Measurements from ENCODE around the gene CIB4. TPM values are rescaled to one million over a fixed set of nuclear protein-coding genes. Genes with fewer than 3 reads are reported as not detected.

Gene CIB4
- total and polyA plus RNA-seq, 2 experiments from 2014 or later = not detected

- Histone ChIP-seq H3K27me3 (replicated peaks; ENCODE audit: insufficient read depth) (peaks cover 35% of the 10 kb centered on the region), H3F3A (ENCODE audit: insufficient read depth) (no peaks in the 10 kb centered on the region), H3K36me3 (ENCODE audit: low read depth) (no peaks in the 10 kb centered on the region), H3K9me2 (ENCODE audit: insufficient read depth) (no peaks in the 10 kb centered on the region), H3K9me3 (ENCODE audit: low read depth) (no peaks in the 10 kb centered on the region), H3K4me2 (ENCODE audit: unreplicated experiment) (no peak overlapping the region), H3K4me3 (no peak overlapping the region), H3K79me2 (ENCODE audit: insufficient read depth) (no peaks in the 10 kb centered on the region), H2AFZ (no peak overlapping the region), H4K20me1 (ENCODE audit: insufficient read depth) (no peaks in the 10 kb centered on the region), H3K4me1 (ENCODE audit: insufficient read depth) (peaks cover 3% of the 10 kb centered on the region; the same call in 1 of the 2 replicates), H3K9ac (no peak overlapping the region), H3K27ac (no peak overlapping the region)
- WGBS, 2 experiments (ENCODE audit: low coverage in 1 of 2, low lambda C conversion rate in 2 of 2, missing lambda C conversion rate in 2 of 2) = 84 to 87% methylated on average over 9 of the region's 9 CpGs
- TF ChIP-seq EZH2 (IDR thresholded peaks at IDR 0.05; ENCODE audit: insufficient read depth, poor library complexity, severe bottlenecking) (no peak), EZH2phosphoT487 (IDR thresholded peaks at IDR 0.05; ENCODE audit: insufficient read depth, low read depth) (no peak)
- DNase-seq = no peak
- in situ Hi-C loops (cut with MboI) = no loop called here
These were observed 3.3 kb downstream of the CIB4 start for GRCh38 chr2:26637811-26638310.

- no peaks in the 10 kb centered on the region for H3F3A ChIP-seq (ENCODE audit: insufficient read depth)
- no peak overlapping the region for H3K9ac ChIP-seq
- H3K4me1 ChIP-seq (ENCODE audit: insufficient read depth) = peaks cover 3% of the 10 kb centered on the region; the same call in 1 of the 2 replicates
- no peaks in the 10 kb centered on the region for H3K9me2 ChIP-seq (ENCODE audit: insufficient read depth)
- no peak overlapping the region for H3K4me2 ChIP-seq (ENCODE audit: unreplicated experiment)
- WGBS, 2 experiments (ENCODE audit: low coverage in 1 of 2, low lambda C conversion rate in 2 of 2, missing lambda C conversion rate in 2 of 2) = 62 to 64% methylated on average over 6 of the region's 6 CpGs
- no peak overlapping the region for H3K4me3 ChIP-seq
- H3K27me3 ChIP-seq (replicated peaks; ENCODE audit: insufficient read depth) = peaks cover 36% of the 10 kb centered on the region
- no peak overlapping the region for H3K27ac ChIP-seq
- H3K9me3 ChIP-seq (ENCODE audit: low read depth) = no peaks in the 10 kb centered on the region
- TF ChIP-seq EZH2phosphoT487 (IDR thresholded peaks at IDR 0.05; ENCODE audit: insufficient read depth, low read depth) = no peak
- no peak for TF ChIP-seq EZH2 (IDR thresholded peaks at IDR 0.05; ENCODE audit: insufficient read depth, poor library complexity, severe bottlenecking)
- no peak overlapping the region for H2AFZ ChIP-seq
- no peaks in the 10 kb centered on the region for H4K20me1 ChIP-seq (ENCODE audit: insufficient read depth)
- DNase-seq = no peak
- no peaks in the 10 kb centered on the region for H3K79me2 ChIP-seq (ENCODE audit: insufficient read depth)
- in situ Hi-C loops (cut with MboI) = no loop called here
- no peaks in the 10 kb centered on the region for H3K36me3 ChIP-seq (ENCODE audit: low read depth)
These were observed 4.2 kb downstream of the CIB4 start for GRCh38 chr2:26636935-26637334.

- Histone ChIP-seq H3F3A (ENCODE audit: insufficient read depth) (no peaks in the 10 kb centered on the region), H3K27ac (no peak overlapping the region), H3K4me3 (no peak overlapping the region), H3K9me3 (ENCODE audit: low read depth) (no peaks in the 10 kb centered on the region), H3K27me3 (replicated peaks; ENCODE audit: insufficient read depth) (peaks cover 36% of the 10 kb centered on the region), H2AFZ (no peak overlapping the region), H3K9me2 (ENCODE audit: insufficient read depth) (no peaks in the 10 kb centered on the region), H3K79me2 (ENCODE audit: insufficient read depth) (no peaks in the 10 kb centered on the region), H4K20me1 (ENCODE audit: insufficient read depth) (no peaks in the 10 kb centered on the region), H3K9ac (no peak overlapping the region), H3K4me2 (ENCODE audit: unreplicated experiment) (no peak overlapping the region), H3K36me3 (ENCODE audit: low read depth) (no peaks in the 10 kb centered on the region), H3K4me1 (ENCODE audit: insufficient read depth) (peaks cover under 1% of the 10 kb centered on the region; the same call in 1 of the 2 replicates)
- in situ Hi-C loops (cut with MboI) = no loop called here
- TF ChIP-seq EZH2 (IDR thresholded peaks at IDR 0.05; ENCODE audit: insufficient read depth, poor library complexity, severe bottlenecking) (no peak), EZH2phosphoT487 (IDR thresholded peaks at IDR 0.05; ENCODE audit: insufficient read depth, low read depth) (no peak)
- WGBS, 2 experiments (ENCODE audit: low coverage in 1 of 2, low lambda C conversion rate in 2 of 2, missing lambda C conversion rate in 2 of 2) = 43 to 55% methylated on average over 3 of the region's 3 CpGs
- DNase-seq = no peak
These were observed 5.8 kb downstream of the CIB4 start for GRCh38 chr2:26635401-26635800.

GRCh38 chr2:26634636-26635230, 6.4 kb downstream of the CIB4 start:
- no peak overlapping the region for H2AFZ ChIP-seq
- no peak for TF ChIP-seq EZH2phosphoT487 (IDR thresholded peaks at IDR 0.05; ENCODE audit: insufficient read depth, low read depth)
- TF ChIP-seq EZH2 (IDR thresholded peaks at IDR 0.05; ENCODE audit: insufficient read depth, poor library complexity, severe bottlenecking) = no peak
- in situ Hi-C loops (cut with MboI) = no loop called here
- no peaks in the 10 kb centered on the region for H3K79me2 ChIP-seq (ENCODE audit: insufficient read depth)
- DNase-seq = no peak
- H3K4me2 ChIP-seq (ENCODE audit: unreplicated experiment) = no peak overlapping the region
- H3K36me3 ChIP-seq (ENCODE audit: low read depth) = no peaks in the 10 kb centered on the region
- H3K9me2 ChIP-seq (ENCODE audit: insufficient read depth) = no peaks in the 10 kb centered on the region
- no peaks in the 10 kb centered on the region for H3K4me1 ChIP-seq (ENCODE audit: insufficient read depth)
- H3F3A ChIP-seq (ENCODE audit: insufficient read depth) = no peaks in the 10 kb centered on the region
- no peak overlapping the region for H3K9ac ChIP-seq
- 82 to 87% methylated on average over 11 of the region's 11 CpGs for WGBS, 2 experiments (ENCODE audit: low coverage in 1 of 2, low lambda C conversion rate in 2 of 2, missing lambda C conversion rate in 2 of 2)
- no peaks in the 10 kb centered on the region for H4K20me1 ChIP-seq (ENCODE audit: insufficient read depth)
- no peak overlapping the region for H3K4me3 ChIP-seq
- H3K9me3 ChIP-seq (ENCODE audit: low read depth) = no peaks in the 10 kb centered on the region
- H3K27ac ChIP-seq = no peak overlapping the region
- H3K27me3 ChIP-seq (replicated peaks; ENCODE audit: insufficient read depth) = peaks cover 36% of the 10 kb centered on the region

All from GM23248 (cell line).